GM18502 (cell line): Measurements from ENCODE around the gene DPP6.

Experiments
- ATAC-seq: cut with Tn5 transposase; IDR thresholded peaks from one replicate; pipeline ENCODE4 v1.9.1; 2021; ENCODE audit warnings: mild to moderate bottlenecking; ENCODE audit not compliant: unreplicated experiment, poor library complexity

Gene DPP6

DNA sequence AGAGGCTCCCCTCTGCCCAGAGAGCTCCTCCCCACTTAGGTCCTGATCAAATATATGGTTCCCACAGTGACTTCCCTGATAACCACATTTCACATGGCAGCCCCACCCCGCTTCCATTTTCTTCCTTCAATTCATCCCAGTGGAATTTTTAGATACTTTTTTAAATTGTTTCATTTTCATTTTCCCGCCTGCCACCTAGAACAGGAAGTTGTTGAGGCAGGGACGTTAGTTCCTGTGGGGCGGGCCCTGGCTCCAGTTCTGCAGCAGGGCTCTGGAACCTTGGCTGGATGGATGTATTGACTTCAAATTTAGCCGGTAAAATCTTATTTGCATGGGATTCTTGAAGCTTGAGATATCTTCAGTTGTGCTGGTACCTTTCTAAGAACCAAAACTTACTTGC lies 724.2 kb downstream of the DPP6 start:
- no peak for ATAC-seq

DNA sequence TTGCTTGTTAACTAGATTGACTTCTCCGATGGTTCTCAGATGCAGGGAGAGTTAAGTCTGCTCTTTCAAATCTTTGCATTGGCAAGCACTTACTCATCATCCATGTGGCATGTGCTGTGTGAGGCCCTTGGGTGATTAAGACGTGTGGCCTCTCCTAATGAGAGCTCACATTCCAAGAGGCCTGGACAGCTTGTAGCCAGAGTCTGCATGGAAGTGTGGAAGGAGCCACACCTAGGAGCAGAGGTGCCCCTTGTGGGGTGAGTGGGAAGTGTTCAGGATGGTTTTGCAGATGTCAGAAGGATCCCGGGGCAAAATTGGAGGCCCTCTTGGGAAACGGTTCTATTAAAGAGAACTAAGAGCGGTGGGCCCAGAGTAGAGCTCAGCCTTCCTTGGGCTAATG lies 724.8 kb downstream of the DPP6 start:
- no peak for ATAC-seq

DNA sequence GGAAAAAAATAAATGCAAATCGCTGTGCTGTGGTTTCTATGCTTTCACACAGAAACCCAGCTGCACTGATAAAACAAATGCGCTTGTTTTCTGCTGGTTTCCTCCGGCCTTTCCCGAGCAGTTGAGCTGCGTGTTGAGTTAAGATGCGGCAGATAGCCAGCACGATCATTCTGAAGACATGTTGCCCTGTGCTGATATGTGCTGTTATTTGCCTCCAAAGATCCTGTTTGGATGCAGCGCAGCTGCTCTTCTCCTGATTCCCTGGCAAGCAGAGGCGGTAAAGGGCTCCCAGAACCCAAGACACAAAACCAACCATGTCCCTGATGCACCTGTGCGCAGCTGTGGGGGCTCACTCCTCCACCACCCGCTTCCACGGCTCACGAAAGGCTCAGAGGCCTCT lies 725.3 kb downstream of the DPP6 start:
- ATAC-seq = no peak

DNA sequence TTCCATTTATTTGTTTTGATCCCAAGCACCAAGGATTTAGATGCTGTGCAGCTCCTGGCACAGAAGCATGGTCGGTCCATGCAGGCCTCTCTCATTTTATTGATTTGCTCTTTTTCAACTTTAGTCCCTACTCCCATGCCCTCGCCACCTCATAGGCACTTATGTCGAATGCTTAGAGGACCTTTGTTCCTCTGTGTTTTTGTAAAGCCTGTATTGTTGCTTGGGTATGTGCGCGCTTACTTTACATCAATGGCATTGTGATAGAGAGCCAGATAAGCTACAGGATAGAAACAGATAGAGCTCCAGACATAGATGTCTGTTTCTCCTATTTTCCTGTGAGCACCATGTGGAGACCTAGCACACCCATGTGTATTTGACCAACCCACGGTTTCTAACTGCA lies 725.7 kb downstream of the DPP6 start:
- no peak for ATAC-seq

DNA sequence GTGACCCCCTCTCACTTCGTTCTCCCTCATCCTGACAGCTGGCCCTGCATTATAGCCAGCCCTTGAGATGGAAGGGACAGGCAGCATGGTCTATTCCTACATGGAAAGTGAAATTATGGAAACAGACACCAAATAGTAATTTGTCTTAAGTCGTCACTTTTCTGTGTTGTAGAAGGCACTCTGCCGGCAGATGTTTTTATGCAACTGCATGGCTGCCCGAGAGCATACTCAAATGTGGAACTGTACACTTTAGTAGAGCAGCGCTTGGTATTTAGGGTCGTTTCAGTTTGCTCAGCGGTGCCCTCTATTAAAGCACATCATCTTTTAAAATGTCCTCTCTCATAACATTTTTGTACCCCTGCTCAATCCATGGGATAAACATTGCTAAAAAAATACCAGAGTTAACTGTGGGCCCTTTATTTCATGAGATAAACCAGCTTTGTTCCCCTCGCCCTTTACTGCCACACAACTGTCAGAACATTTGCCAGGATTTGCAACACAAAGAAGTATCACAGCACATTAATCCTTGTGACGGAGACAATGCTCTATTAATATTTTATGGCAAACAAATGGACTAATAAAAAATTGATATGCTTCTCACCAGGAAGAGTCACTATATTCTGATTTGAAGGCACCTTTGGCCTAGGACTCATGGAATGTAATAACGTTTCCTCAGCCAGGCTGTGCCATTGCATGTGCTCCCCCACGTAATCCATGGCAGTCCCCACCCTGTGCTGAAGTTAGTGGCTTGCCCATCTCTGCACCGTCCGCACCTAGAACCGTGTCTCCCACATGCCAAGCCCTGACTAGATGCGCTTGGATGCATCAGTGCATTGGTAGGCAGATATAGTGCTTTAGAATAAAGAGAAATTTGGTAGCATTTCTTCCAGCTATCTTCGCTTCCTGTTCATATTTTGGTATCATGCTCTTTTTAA lies 729.4 kb downstream of the DPP6 start:
- no peak for ATAC-seq

DNA sequence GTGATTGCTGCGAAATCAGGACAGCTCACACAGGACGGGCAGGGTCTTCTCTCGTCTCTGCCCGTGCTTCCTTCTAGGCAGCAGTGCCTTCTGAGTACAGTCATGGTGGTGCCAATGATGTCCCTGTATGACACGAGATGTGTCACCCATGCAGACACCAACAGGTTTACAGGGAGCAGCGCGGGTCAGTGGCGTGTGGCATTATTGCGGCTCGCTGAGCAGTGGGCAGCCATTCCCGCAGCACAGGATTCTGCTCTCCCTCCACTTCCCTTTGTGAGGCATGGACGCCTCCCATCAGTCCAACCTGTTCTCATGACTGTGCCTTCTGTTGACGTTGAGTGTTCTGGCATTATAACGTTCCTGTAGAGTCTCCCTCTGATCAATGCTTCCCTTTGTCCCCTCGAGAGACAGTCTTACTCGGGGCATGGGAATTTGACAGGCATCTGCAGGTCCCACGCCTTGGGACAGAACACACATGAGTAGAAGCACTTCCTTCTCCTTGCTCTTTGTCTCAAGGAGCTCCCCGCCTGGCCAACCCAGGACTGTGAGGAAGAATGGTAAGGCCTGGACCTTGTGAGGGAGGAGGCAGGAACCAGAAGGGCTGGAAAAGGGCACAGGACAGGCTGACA lies 731.2 kb downstream of the DPP6 start:
- no peak for ATAC-seq

DNA sequence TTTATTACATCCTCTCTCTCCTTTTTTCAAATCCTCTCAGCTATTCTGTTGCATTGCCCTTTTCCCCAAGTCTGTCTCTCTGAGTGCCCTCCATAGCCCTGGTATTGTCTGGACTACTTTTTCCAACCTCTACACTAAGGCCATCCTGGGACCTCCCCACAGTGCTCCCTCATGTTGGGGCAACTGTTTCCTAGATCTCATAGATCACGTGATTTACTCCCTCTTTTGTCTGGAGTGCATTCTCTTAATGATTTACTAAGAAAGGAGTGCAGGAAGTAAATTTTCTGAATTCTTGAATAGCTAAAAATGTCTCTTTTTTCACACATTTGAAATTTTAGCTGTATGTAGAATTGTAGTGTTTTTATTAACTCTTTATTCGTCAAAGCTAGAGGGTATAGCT lies 733.7 kb downstream of the DPP6 start:
- ATAC-seq = no peak

DNA sequence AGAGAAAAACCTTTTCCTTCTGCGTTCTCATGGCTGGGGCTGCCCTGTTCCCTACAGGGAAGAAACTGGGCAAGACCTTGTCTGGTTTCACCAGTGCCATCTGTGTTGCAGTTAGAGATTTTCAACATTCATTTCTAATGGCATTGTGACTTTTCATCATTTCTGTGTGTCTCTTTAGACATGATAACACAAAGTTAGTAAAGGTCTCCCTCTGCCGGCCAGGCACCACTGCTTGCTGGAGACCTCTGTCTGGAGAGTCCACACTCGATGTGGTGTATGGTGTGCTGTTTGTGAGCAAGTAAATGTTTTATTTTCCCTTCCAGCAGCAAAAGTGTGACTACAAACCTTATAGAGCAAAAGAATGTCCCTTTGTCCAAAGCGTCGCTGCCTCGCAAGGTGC lies 737.2 kb downstream of the DPP6 start:
- no peak for ATAC-seq

DNA sequence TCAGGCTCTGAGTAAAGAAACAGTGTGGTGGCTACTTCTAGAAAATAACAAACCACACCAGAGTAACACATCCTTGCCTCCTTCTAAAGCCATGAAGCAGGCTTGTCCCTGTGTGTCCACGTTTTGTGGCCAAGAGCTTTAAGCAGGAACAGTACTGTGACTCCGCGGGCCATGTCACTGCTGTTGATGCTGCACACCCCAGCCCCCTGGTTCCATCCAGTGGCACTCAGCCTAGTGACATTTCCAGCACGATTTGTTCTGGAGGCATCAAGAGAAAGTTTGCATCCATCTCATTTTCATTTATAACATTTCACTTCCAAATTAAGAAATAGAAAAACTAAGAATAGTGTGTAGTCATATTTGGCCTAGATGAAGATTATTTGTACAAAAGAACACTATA lies 739.4 kb downstream of the DPP6 start:
- ATAC-seq = no peak

DNA sequence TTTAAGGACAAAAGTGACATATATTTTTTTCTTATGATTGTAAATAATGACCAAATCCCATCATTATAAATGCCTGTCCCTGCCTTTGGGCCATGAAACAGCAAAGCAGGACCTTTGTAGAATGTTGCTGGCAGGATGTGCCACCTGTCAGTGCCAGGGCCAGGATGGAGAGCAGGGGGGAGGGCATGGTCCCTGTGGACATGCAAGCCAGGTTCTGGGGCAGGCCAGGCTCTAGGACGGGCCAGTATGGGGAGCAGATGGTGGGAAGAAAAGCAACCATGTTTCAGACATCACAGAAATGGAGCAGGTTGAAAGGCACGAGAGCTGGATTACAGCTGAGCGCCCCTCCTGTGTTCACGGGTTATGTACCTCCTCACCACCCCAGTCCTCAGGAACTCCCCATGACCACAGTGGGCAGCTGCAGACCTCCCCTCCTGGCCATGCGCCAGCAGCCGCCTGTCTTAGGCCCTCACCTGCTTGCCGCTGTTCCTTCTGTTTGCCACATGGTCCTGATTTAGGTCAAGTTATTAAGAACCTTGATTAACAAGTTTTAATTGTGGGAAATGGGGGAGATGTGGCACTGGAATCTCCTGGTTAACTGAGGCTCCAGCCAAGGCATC lies 740.3 kb downstream of the DPP6 start:
- no peak for ATAC-seq

DNA sequence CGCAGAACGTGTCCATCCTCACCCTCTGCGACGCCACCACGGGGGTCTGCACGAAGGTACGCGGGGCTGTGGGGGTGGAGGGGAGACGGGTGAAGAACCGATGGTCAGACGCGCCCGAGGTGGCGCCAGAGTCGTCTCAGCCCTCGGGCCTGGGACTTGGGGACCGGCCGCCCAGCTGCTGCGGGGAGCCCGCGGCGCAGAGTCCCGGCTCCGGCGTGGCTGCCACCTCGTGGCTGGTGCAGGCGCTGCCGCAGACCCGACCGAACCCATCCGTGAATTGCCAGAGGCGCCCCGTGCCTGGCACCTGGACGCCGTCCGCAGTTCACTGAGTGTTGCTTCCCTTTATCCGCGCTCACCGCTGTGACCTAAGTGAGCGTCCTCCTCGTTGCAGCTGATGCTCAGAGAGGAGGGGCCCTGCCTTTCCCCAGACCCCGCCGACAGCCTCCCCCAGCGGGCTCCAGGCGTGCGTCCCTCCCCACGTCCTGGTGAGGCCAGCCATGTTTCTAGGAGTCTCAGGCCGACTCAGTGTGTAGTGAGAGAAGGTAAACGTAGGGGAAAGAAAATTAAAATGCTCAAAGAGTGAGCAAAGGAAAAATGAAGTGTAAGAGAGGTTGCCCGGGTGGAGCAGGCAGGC lies 742.1 kb downstream of the DPP6 start:
- no peak for ATAC-seq

DNA sequence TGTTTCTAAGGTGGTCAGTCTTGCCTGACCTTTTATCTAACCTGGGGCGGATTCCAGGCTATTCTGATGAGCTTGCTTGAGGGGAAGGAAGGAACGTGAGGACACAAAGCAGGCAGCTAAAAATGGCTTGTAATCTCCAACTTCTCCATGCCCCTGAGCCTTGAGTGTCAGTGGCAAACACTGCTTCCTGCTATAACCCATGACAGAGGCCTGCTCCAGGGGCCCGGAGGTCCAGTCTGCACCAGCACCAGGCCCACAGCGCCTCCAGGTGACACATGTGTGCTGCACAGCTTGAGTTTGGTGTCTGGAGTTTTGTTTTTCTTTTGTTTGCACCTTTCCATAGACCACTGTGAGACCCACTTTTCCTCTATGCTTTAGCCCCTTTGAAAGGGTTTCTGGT lies 742.8 kb downstream of the DPP6 start:
- ATAC-seq = no peak

DNA sequence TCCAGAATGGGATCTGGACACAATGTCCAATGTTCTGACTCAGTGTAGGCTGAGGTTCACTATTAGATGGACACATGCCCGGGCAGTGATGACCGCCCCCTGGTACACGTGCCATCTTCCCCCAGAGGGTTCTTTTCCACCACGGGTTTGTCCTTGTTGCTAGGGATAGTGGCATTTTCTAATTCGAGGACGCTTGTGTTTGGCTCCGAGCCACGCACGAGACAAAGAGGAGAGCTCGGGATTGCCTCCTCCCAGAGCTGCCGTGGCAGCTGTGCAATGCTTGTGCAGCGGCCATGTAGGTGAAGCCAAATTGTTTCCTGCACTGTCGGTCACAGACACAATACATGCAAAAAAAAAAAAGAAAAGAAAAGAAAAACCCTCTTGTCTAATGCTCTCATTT lies 743.2 kb downstream of the DPP6 start:
- ATAC-seq = no peak

DNA sequence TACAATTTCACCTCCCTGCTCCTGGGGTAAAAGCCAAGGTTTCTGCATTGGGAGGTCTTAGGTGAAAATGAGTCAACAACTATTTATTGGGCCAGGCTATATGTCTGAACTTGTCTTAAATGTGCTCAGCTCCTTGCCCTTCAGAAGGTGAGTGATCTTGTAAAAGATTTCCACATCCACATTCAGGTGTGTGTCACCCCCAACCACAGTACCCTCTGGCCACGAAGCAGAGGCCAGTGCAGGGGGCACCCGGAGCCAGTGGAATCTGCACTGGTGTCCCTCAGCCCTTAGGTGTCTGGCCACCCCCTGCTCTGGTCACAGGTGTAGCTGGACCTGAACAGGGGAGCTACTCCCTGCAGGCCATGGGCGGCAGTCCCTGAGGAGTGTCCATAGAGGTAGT lies 752.3 kb downstream of the DPP6 start:
- ATAC-seq = no peak

DNA sequence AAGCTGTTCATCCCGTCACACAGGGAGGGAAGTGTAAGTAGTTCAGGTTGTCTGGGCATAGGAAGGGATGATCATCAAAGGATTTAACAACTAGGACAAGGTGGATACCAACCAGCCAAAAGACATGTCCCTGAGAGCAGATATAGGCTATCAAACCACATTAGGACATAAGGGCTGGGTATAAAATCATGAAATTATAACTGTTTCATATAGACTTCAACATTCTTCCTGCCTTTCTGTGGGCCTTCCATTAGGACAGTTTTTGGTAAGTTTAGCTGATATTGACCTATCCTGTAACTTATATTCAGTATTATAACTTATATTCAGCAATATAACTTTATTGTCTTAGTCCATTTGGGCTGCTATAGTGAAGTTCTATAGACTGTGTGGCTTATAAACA lies 759.8 kb downstream of the DPP6 start:
- ATAC-seq = no peak

DNA sequence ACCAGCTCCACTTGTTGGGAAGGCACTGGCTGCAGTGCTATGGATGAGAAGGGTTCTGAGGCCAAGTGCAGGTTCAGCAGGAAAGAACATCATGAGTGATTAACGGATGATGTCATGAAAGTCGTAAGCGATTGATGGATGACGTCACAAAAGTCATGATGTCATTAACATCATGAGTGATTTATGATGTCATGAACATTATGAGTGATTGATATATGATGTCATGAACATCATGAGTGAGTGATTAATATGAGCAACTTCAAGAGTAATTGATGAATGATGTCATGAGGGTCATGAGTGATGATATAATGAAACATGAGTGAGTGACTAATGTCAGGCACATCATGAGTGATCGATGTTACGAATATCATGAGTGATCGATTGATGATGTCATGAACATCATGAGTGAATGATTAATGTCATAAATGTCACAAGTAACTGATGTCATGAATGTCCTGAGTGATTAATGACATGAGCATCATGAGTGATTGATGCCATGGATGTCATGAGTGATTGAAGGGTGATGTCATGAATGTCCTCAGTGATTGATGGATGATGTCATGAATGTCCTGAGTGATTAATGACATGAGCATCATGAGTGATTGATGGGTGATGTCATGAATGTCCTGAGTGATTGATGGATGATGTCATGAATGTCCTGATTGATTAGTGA lies 765.2 kb downstream of the DPP6 start:
- no peak for ATAC-seq

DNA sequence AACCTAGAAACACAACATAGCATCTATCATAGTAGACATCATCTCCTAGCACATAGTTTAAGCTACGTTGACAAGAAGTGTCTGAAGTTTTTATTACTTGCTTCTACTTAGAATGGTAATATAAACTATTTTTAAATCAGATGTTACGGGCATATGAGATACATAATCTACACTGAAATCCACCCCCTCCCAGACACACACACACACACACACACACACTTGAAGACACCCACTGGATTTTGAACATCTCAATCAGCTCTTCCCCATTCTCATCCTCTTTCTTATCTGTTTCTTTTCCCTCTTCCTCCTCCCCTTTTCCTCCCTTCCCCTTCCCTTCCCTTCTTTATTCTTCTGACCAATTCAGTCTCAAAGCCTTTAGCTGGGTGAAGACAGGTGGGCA lies 774.8 kb downstream of the DPP6 start:
- no peak for ATAC-seq

DNA sequence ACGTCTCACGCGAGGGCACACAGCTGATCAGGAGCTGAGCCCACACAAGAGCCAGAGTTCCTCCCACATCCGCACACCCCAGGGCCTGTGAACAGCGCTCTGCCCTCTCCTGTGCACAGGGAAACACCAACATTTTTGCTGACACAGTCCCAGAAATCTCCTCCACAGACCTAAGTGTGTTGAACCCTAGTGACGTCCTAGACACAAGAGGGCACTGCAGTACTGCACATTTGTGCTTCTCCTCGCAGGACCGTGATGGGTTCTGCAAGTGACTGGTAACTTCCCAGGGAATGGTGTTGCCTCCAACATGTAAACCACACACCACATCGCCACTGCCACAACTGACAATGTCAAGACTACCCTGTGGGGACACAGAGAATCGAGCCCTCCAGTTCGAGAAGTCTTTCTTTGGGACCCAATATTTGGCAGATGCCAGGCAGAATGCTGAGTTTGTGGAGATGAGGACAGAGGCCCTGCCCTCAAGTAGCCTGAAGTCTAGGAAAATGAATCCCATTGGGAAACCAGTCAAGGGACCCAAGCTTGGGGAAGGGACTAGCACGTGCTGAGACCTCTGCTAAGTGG lies 780.5 kb downstream of the DPP6 start:
- peak; percentile 59 for ATAC-seq

DNA sequence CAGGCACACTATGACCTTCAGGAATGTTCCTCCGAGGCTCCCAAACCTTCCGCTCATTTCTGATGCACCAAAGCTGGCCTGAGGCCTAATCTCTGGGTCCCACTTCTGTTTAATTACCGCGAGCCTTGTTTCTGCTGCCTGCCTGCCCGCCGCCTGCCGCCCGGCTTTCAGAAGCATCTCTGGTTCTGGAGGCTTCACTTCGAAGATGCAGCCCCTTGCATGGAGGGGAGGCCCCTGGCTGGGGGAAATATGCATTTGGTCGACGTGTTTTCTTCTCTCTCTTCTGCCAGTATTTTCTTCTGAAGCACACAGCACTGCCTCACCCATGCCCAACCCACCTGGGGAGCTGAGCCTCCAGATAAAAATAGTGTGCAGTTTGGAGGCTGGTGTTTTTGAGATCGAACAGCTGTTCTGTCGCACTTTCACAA lies 783.8 kb downstream of the DPP6 start:
- no peak for ATAC-seq

DNA sequence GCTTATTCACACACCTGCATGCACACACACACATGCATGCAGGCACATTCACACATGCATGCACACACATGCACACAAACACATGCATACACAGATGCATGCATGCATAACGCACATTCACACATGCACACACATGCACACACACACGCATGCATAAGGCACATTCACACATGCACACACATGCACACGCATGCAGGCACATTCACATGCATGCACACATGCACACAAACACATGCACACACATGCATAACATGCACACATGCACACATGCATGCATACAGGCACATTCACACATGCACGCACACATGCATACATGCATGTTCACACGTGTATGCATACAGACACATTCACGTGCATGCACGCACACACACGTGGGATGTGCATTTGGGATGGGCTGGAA lies 784.9 kb downstream of the DPP6 start:
- ATAC-seq = no peak
